Tibial nerve (tissue), 4 donors: Measurements from ENCODE around the gene ASS1. TPM values are rescaled to one million over a fixed set of nuclear protein-coding genes. Genes with fewer than 3 reads are reported as not detected.

Source experiments
- DNase-seq, 2 donors: peaks; one replicate each; pipeline ENCODE4 v3.0.0-alpha.2; 2019; ENCODE audit warnings: low spot score in 2 of 2
- H3K27ac ChIP-seq, 4 donors: fragments of 200-600 bp; sonication (generic) in 3 of 4; one replicate each; pipeline ENCODE4 v1.5.1; 2017 to 2019; ENCODE audit warnings: mild to moderate bottlenecking in 1 of 4
- H3K27me3 ChIP-seq, 2 donors: fragments of 200-600 bp; sonication (generic) in 1 of 2; one replicate each; pipeline versions ENCODE4 v1.5.1 to v1.6.0; 2017 to 2019
- H3K36me3 ChIP-seq, 3 donors: fragments of 200-600 bp; sonication (generic); one replicate each; pipeline ENCODE4 v1.5.1; 2018 to 2019
- H3K4me1 ChIP-seq, 4 donors: fragments of 200-600 bp; sonication (generic) in 3 of 4; one replicate each; pipeline ENCODE4 v1.5.1; 2017 to 2019
- H3K4me3 ChIP-seq, 4 donors: fragments of 200-600 bp; sonication (generic) in 3 of 4; one replicate each; pipeline ENCODE4 v1.5.1; 2017 to 2019; ENCODE audit warnings: mild to moderate bottlenecking in 1 of 4, moderate library complexity in 1 of 4
- H3K9me3 ChIP-seq, 4 donors: fragments of 200-600 bp; sonication (generic) in 3 of 4; one replicate each; pipeline ENCODE4 v1.5.1; 2017 to 2019
- CTCF ChIP-seq, 5 experiments: fragments of 200-600 bp in 3 of 5; fragments of 450-650 bp in 2 of 5; sonication (generic) in 3 of 5; IDR thresholded peaks; one replicate each; pipeline ENCODE4 v1.5.1; 2016 to 2019; ENCODE audit warnings: antibody characterized with exemption in 5 of 5, mild to moderate bottlenecking in 3 of 5, moderate library complexity in 2 of 5
- EP300 ChIP-seq, 2 donors: sonication (generic); formaldehyde crosslinking; IDR thresholded peaks; one replicate each; pipeline ENCODE4 v1.6.1; 2017; ENCODE audit warnings: antibody characterized with exemption in 2 of 2, mild to moderate bottlenecking in 1 of 2
- POLR2A ChIP-seq, 2 donors: fragments of 450-650 bp; IDR thresholded peaks; one replicate each; pipeline ENCODE4 v1.6.1; 2017; ENCODE audit warnings: antibody characterized with exemption in 2 of 2, mild to moderate bottlenecking in 2 of 2, moderate library complexity in 2 of 2
- WGBS, 2 donors: methylation state at CpG; one replicate each; pipeline ENCODE4 v1.1.5; 2018; 5-methylcytosine and 5-hydroxymethylcytosine counted together
- total RNA-seq, 4 donors: library from RNA; depleted of rRNA; stranded (reverse); fragments of >200 nt; gene quantifications; one replicate each; pipeline ENCODE4 v1.1.0, GENCODE V29; 2016

Gene ASS1
- total RNA-seq, 4 donors from 2014 or later, result 170 to 375 (median 297) TPM

GRCh38 chr9:130441031-130441430 lies 3.7 kb upstream of the ASS1 start:
- peaks cover 0 to 31% (median 0%) of the 10 kb centered on the region in 4 donors for H3K9me3 ChIP-seq
- TF ChIP-seq POLR2A (IDR thresholded peaks at IDR 0.05), result no peak
- no peak for TF ChIP-seq CTCF (IDR thresholded peaks at IDR 0.05)
- TF ChIP-seq EP300 (IDR thresholded peaks at IDR 0.05), result no peak
- no peak for DNase-seq

GRCh38 chr9:130442746-130443455 lies 1.9 kb upstream of the ASS1 start:
- H3K4me1 ChIP-seq, result peaks cover 0 to 38% (median 22%) of the 10 kb centered on the region in 4 donors

More at GRCh38 chr9:130441031-130441430, 3.7 kb upstream of the ASS1 start:
- peaks cover 0 to 20% (median 8%) of the 10 kb centered on the region in 4 donors for H3K4me1 ChIP-seq
- H3K27ac ChIP-seq, result no peak overlapping the region
- H3K4me3 ChIP-seq, result no peak overlapping the region
- H3K27me3 ChIP-seq, result peaks cover 0 to 15% of the 10 kb centered on the region in 2 donors
- 95 to 100% methylated on average over 1 of the region's 1 CpG for WGBS, 2 donors
- H3K36me3 ChIP-seq, result no peaks in the 10 kb centered on the region

GRCh38 chr9:130443456-130443801 lies 1.3 kb upstream of the ASS1 start:
- Histone ChIP-seq H3K36me3 (no peaks in the 10 kb centered on the region), H3K9me3 (peaks cover 0 to 31% (median 0%) of the 10 kb centered on the region in 4 donors), H3K4me3 (no peak overlapping the region), H3K4me1 (peaks cover 0 to 44% (median 23%) of the 10 kb centered on the region in 4 donors), H3K27ac (no peak overlapping the region), H3K27me3 (peaks cover 0 to 15% of the 10 kb centered on the region in 2 donors)
- 79 to 80% methylated on average over 6 of the region's 6 CpGs for WGBS, 2 donors
- TF ChIP-seq POLR2A (IDR thresholded peaks at IDR 0.05), result no peak
- no peak for TF ChIP-seq EP300 (IDR thresholded peaks at IDR 0.05)
- no peak for TF ChIP-seq CTCF (IDR thresholded peaks at IDR 0.05)
- no peak for DNase-seq

More at GRCh38 chr9:130442746-130443455, 1.9 kb upstream of the ASS1 start:
- WGBS, 2 donors, result 83 to 85% methylated on average over 6 to 7 of the region's 9 CpGs
- DNase-seq, result no peak
- H3K27me3 ChIP-seq, result peaks cover 0 to 15% of the 10 kb centered on the region in 2 donors
- no peak overlapping the region for H3K27ac ChIP-seq
- H3K36me3 ChIP-seq, result no peaks in the 10 kb centered on the region
- peaks cover 0 to 31% (median 0%) of the 10 kb centered on the region in 4 donors for H3K9me3 ChIP-seq
- TF ChIP-seq EP300 (IDR thresholded peaks at IDR 0.05), result no peak
- H3K4me3 ChIP-seq, result no peak overlapping the region

- Histone ChIP-seq H3K9me3 (peaks cover 0 to 31% (median 0%) of the 10 kb centered on the region in 4 donors), H3K27me3 (peaks cover 0 to 10% of the 10 kb centered on the region in 2 donors), H3K4me3 (peak overlapping the region in 1 of 4 donors; percentile 56), H3K36me3 (no peaks in the 10 kb centered on the region), H3K27ac (peak overlapping the region in 3 of 4 donors; percentile 67 to 82 (median 72)), H3K4me1 (peaks cover 0 to 44% (median 23%) of the 10 kb centered on the region in 4 donors)
- peak in 1 of 2 donors; percentile 28 for DNase-seq
- TF ChIP-seq POLR2A (IDR thresholded peaks at IDR 0.05), result no peak
- TF ChIP-seq EP300 (IDR thresholded peaks at IDR 0.05), result no peak
- WGBS, 2 donors, result 44 to 45% methylated on average over 12 of the region's 14 CpGs
Measured at GRCh38 chr9:130443840-130444492, 795 bp upstream of the ASS1 start.

- peaks cover 0 to 50% (median 23%) of the 10 kb centered on the region in 4 donors for H3K4me1 ChIP-seq
- DNase-seq, result no peak
- H3K27ac ChIP-seq, result peak overlapping the region in 3 of 4 donors; percentile 67 to 82 (median 72)
- WGBS, 2 donors, result 10 to 13% methylated on average over 19 to 27 of the region's 30 CpGs
- H3K4me3 ChIP-seq, result peak overlapping the region; percentile 18 to 56 (median 46)
- peaks cover 0 to 25% (median 0%) of the 10 kb centered on the region in 4 donors for H3K9me3 ChIP-seq
- H3K36me3 ChIP-seq, result no peaks in the 10 kb centered on the region
- no peak for TF ChIP-seq POLR2A (IDR thresholded peaks at IDR 0.05)
- no peak for TF ChIP-seq CTCF (IDR thresholded peaks at IDR 0.05)
- no peak for TF ChIP-seq EP300 (IDR thresholded peaks at IDR 0.05)
- H3K27me3 ChIP-seq, result peaks cover 0 to 10% of the 10 kb centered on the region in 2 donors
Measured at GRCh38 chr9:130445268-130445983, 665 bp downstream of the ASS1 start.
